ENCODE data around the gene DGKD. TPM values are rescaled to one million over a fixed set of nuclear protein-coding genes. Genes with fewer than 3 reads are reported as not detected.
"Not testable (repeated sequence)": the region's sequence is repeated elsewhere in the genome, so short reads cannot be mapped to it uniquely, and the experiment has no call there.

The DGKD gene
- total RNA-seq, 1 experiment from 2014 or later = 16.0 TPM

GRCh38 chr2:233328922-233329321, 25.4 kb upstream of the DGKD start:
- peaks cover 12% of the 10 kb centered on the region for H3K4me1 ChIP-seq (replicated peaks)
- no peaks in the 10 kb centered on the region for H3K27me3 ChIP-seq (replicated peaks)
- DNase-seq (ENCODE audit: low read depth in 1 of 2, low spot score in 2 of 2) = no peak
- H3K36me3 ChIP-seq = no peaks in the 10 kb centered on the region
- H3K9me3 ChIP-seq (replicated peaks) = no peaks in the 10 kb centered on the region; the same call in 1 of the 2 replicates
- H3K27ac ChIP-seq = no peak overlapping the region
- H3K4me3 ChIP-seq = no peak overlapping the region

GRCh38 chr2:233329489-233330135, 24.7 kb upstream of the DGKD start:
- Histone ChIP-seq H3K27ac (no peak overlapping the region), H3K9me3 (replicated peaks) (no peaks in the 10 kb centered on the region; the same call in 1 of the 2 replicates), H3K4me3 (no peak overlapping the region), H3K36me3 (no peaks in the 10 kb centered on the region), H3K4me1 (replicated peaks) (peaks cover 12% of the 10 kb centered on the region), H3K27me3 (replicated peaks) (no peaks in the 10 kb centered on the region)
- DNase-seq (ENCODE audit: low read depth in 1 of 2, low spot score in 2 of 2) = peak in 1 of 2 experiments; percentile 42

- Histone ChIP-seq H3K27ac (no peak overlapping the region), H3K4me3 (no peak overlapping the region), H3K9me3 (replicated peaks) (no peaks in the 10 kb centered on the region; the same call in 1 of the 2 replicates), H3K36me3 (no peaks in the 10 kb centered on the region), H3K27me3 (replicated peaks) (no peaks in the 10 kb centered on the region), H3K4me1 (replicated peaks) (peaks cover 12% of the 10 kb centered on the region)
- DNase-seq (ENCODE audit: low read depth in 1 of 2, low spot score in 2 of 2) = no peak
These were observed 22.8 kb upstream of the DGKD start for GRCh38 chr2:233331536-233331935.

- no peaks in the 10 kb centered on the region; the same call in 1 of the 2 replicates for H3K9me3 ChIP-seq (replicated peaks)
- no peak for DNase-seq (ENCODE audit: low read depth in 1 of 2, low spot score in 2 of 2)
These were observed 22.2 kb upstream of the DGKD start for GRCh38 chr2:233332125-233332524.

GRCh38 chr2:233334915-233335314, 19.4 kb upstream of the DGKD start:
- peaks cover 4% of the 10 kb centered on the region for H3K4me1 ChIP-seq (replicated peaks)
- 0 out of 2 replicates have a peak, but pooled peaks cover 3% of the 10 kb centered on the region for H3K27me3 ChIP-seq (replicated peaks)
- no peak overlapping the region for H3K4me3 ChIP-seq
- H3K36me3 ChIP-seq = no peaks in the 10 kb centered on the region
- no peak overlapping the region for H3K27ac ChIP-seq
- DNase-seq (ENCODE audit: low read depth in 1 of 2, low spot score in 2 of 2) = no peak
- H3K9me3 ChIP-seq (replicated peaks) = no peaks in the 10 kb centered on the region; the same call in 1 of the 2 replicates

More at GRCh38 chr2:233332125-233332524, 22.2 kb upstream of the DGKD start:
- Histone ChIP-seq H3K27me3 (replicated peaks) (no peaks in the 10 kb centered on the region), H3K36me3 (no peaks in the 10 kb centered on the region), H3K4me3 (no peak overlapping the region), H3K4me1 (replicated peaks) (peaks cover 12% of the 10 kb centered on the region), H3K27ac (no peak overlapping the region)

GRCh38 chr2:233336091-233336490, 18.2 kb upstream of the DGKD start:
- not testable (repeated sequence) for H3K9me3 ChIP-seq (replicated peaks); DNase-seq (ENCODE audit: low read depth in 1 of 2, low spot score in 2 of 2); H3K36me3 ChIP-seq; H3K4me1 ChIP-seq (replicated peaks); H3K27me3 ChIP-seq (replicated peaks); H3K27ac ChIP-seq; H3K4me3 ChIP-seq

GRCh38 chr2:233336541-233336940, 17.8 kb upstream of the DGKD start:
- no peaks in the 10 kb centered on the region for H3K36me3 ChIP-seq
- no peak overlapping the region for H3K4me3 ChIP-seq
- DNase-seq (ENCODE audit: low read depth in 1 of 2, low spot score in 2 of 2) = no peak

GRCh38 chr2:233338046-233338445, 16.2 kb upstream of the DGKD start:
- Histone ChIP-seq H3K27ac (no peak overlapping the region), H3K4me1 (replicated peaks) (no peaks in the 10 kb centered on the region), H3K9me3 (replicated peaks) (no peaks in the 10 kb centered on the region), H3K27me3 (replicated peaks) (0 out of 2 replicates have a peak, but pooled peaks cover 3% of the 10 kb centered on the region), H3K36me3 (no peaks in the 10 kb centered on the region), H3K4me3 (no peak overlapping the region)
- DNase-seq (ENCODE audit: low read depth in 1 of 2, low spot score in 2 of 2) = no peak

More at GRCh38 chr2:233336541-233336940, 17.8 kb upstream of the DGKD start:
- Histone ChIP-seq H3K27ac (no peak overlapping the region), H3K4me1 (replicated peaks) (no peaks in the 10 kb centered on the region), H3K9me3 (replicated peaks) (no peaks in the 10 kb centered on the region), H3K27me3 (replicated peaks) (0 out of 2 replicates have a peak, but pooled peaks cover 3% of the 10 kb centered on the region)

GRCh38 chr2:233338812-233339368, 15.4 kb upstream of the DGKD start:
- DNase-seq (ENCODE audit: low read depth in 1 of 2, low spot score in 2 of 2) = no peak
- H3K4me1 ChIP-seq (replicated peaks) = no peaks in the 10 kb centered on the region
- H3K27ac ChIP-seq = no peak overlapping the region
- no peaks in the 10 kb centered on the region for H3K9me3 ChIP-seq (replicated peaks)
- no peak overlapping the region for H3K4me3 ChIP-seq
- H3K36me3 ChIP-seq = no peaks in the 10 kb centered on the region
- H3K27me3 ChIP-seq (replicated peaks) = 0 out of 2 replicates have a peak, but pooled peaks cover 3% of the 10 kb centered on the region

GRCh38 chr2:233339427-233339826, 14.9 kb upstream of the DGKD start:
- Histone ChIP-seq H3K4me1 (replicated peaks) (no peaks in the 10 kb centered on the region), H3K36me3 (no peaks in the 10 kb centered on the region), H3K4me3 (no peak overlapping the region), H3K27ac (no peak overlapping the region), H3K9me3 (replicated peaks) (no peaks in the 10 kb centered on the region), H3K27me3 (replicated peaks) (0 out of 2 replicates have a peak, but pooled peaks cover 3% of the 10 kb centered on the region)
- no peak for DNase-seq (ENCODE audit: low read depth in 1 of 2, low spot score in 2 of 2)

GRCh38 chr2:233341296-233341695, 13.0 kb upstream of the DGKD start:
- no peaks in the 10 kb centered on the region for H3K4me1 ChIP-seq (replicated peaks)
- H3K36me3 ChIP-seq = no peaks in the 10 kb centered on the region
- H3K27me3 ChIP-seq (replicated peaks) = 0 out of 2 replicates have a peak, but pooled peaks cover 3% of the 10 kb centered on the region
- no peak for DNase-seq (ENCODE audit: low read depth in 1 of 2, low spot score in 2 of 2)
- no peak overlapping the region for H3K27ac ChIP-seq
- no peak overlapping the region for H3K4me3 ChIP-seq
- no peaks in the 10 kb centered on the region for H3K9me3 ChIP-seq (replicated peaks)

- H3K4me1 ChIP-seq (replicated peaks) = no peaks in the 10 kb centered on the region
- no peak overlapping the region for H3K4me3 ChIP-seq
- H3K9me3 ChIP-seq (replicated peaks) = no peaks in the 10 kb centered on the region
- H3K27me3 ChIP-seq (replicated peaks) = 0 out of 2 replicates have a peak, but pooled peaks cover 3% of the 10 kb centered on the region
- no peaks in the 10 kb centered on the region for H3K36me3 ChIP-seq
- DNase-seq (ENCODE audit: low read depth in 1 of 2, low spot score in 2 of 2) = no peak
- no peak overlapping the region for H3K27ac ChIP-seq
These were observed 12.0 kb upstream of the DGKD start for GRCh38 chr2:233342301-233342700.

- Histone ChIP-seq H3K27ac (no peak overlapping the region), H3K4me1 (replicated peaks) (no peaks in the 10 kb centered on the region), H3K9me3 (replicated peaks) (no peaks in the 10 kb centered on the region), H3K36me3 (no peaks in the 10 kb centered on the region), H3K4me3 (no peak overlapping the region), H3K27me3 (replicated peaks) (0 out of 2 replicates have a peak, but pooled peaks cover 3% of the 10 kb centered on the region)
- DNase-seq (ENCODE audit: low read depth in 1 of 2, low spot score in 2 of 2) = no peak
These were observed 11.1 kb upstream of the DGKD start for GRCh38 chr2:233343171-233343705.

- no peak overlapping the region for H3K4me3 ChIP-seq
- no peaks in the 10 kb centered on the region for H3K36me3 ChIP-seq
- no peak for DNase-seq (ENCODE audit: low read depth in 1 of 2, low spot score in 2 of 2)
- no peak overlapping the region for H3K27ac ChIP-seq
- H3K9me3 ChIP-seq (replicated peaks) = no peaks in the 10 kb centered on the region
- H3K27me3 ChIP-seq (replicated peaks) = no peaks in the 10 kb centered on the region
- peaks cover 13% of the 10 kb centered on the region for H3K4me1 ChIP-seq (replicated peaks)
These were observed 7.9 kb upstream of the DGKD start for GRCh38 chr2:233346376-233346775.

Data from SJSA1 (cell line).